Spleen (tissue), 7 donors: ENCODE measurements around the gene PTPRM.

Experiments used
- POLR2AphosphoS5 ChIP-seq, 3 donors: sonication (generic); formaldehyde crosslinking; IDR thresholded peaks; one replicate each; pipeline ENCODE4 v1.5.1; 2017; ENCODE audit warnings: antibody characterized with exemption in 3 of 3
- TF ChIP-seq, protein P1 (sequence below), 11 experiments: fragments of 200-600 bp in 7 of 11; fragments of 450-650 bp in 4 of 11; sonication (generic) in 4 of 11; IDR thresholded peaks in 8 of 11; conservative IDR thresholded peaks in 3 of 11; 1 replicate in 7 of 11; 2 replicates in 4 of 11; pipeline versions ENCODE4 v1.4.0 to v1.8.0; 2016 to 2021; ENCODE audit warnings: antibody characterized with exemption in 11 of 11, inconsistent platforms in 4 of 11, mild to moderate bottlenecking in 1 of 11
- donor health status: DM: no; HTN: no; CAD: no; lungs with moderate emphysema.
- donor health status: DM: no; HTN: no; CAD: no.
- donor health status: DM: no; HTN: no; CAD: no.

DNA sequence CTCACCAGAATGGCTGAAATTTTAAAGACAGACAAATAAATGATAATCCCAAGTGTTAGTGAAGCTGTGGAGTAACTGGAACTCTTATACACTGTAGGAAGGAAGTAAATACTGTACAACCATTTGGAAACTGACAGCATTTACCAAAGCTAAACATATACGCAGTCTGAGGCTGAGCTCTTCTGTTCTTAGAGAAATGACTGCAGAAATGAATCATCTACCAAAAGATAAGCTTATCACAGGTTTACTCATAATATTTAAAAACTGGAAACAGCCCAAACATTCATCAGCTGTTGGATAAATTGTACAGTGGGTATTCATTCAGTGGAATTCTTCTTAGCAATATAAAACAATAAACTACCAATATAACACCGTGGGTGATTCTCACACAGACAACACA is 824.0 kb downstream of the PTPRM start:
- no peak for TF ChIP-seq POLR2AphosphoS5 (IDR thresholded peaks at IDR 0.05)
- TF ChIP-seq, protein P1, sequence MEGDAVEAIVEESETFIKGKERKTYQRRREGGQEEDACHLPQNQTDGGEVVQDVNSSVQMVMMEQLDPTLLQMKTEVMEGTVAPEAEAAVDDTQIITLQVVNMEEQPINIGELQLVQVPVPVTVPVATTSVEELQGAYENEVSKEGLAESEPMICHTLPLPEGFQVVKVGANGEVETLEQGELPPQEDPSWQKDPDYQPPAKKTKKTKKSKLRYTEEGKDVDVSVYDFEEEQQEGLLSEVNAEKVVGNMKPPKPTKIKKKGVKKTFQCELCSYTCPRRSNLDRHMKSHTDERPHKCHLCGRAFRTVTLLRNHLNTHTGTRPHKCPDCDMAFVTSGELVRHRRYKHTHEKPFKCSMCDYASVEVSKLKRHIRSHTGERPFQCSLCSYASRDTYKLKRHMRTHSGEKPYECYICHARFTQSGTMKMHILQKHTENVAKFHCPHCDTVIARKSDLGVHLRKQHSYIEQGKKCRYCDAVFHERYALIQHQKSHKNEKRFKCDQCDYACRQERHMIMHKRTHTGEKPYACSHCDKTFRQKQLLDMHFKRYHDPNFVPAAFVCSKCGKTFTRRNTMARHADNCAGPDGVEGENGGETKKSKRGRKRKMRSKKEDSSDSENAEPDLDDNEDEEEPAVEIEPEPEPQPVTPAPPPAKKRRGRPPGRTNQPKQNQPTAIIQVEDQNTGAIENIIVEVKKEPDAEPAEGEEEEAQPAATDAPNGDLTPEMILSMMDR (IDR thresholded peaks at IDR 0.05 in 8 of 11, conservative IDR thresholded peaks at IDR 0.05 in 3 of 11): no peak
